HCEC 1CT (cell line): ENCODE measurements around the gene TICRR.

ENCODE experiments used
- DNase-seq: peaks from one replicate; pipeline ENCODE4 v3.0.0-alpha.2; 2017

The TICRR gene

DNA sequence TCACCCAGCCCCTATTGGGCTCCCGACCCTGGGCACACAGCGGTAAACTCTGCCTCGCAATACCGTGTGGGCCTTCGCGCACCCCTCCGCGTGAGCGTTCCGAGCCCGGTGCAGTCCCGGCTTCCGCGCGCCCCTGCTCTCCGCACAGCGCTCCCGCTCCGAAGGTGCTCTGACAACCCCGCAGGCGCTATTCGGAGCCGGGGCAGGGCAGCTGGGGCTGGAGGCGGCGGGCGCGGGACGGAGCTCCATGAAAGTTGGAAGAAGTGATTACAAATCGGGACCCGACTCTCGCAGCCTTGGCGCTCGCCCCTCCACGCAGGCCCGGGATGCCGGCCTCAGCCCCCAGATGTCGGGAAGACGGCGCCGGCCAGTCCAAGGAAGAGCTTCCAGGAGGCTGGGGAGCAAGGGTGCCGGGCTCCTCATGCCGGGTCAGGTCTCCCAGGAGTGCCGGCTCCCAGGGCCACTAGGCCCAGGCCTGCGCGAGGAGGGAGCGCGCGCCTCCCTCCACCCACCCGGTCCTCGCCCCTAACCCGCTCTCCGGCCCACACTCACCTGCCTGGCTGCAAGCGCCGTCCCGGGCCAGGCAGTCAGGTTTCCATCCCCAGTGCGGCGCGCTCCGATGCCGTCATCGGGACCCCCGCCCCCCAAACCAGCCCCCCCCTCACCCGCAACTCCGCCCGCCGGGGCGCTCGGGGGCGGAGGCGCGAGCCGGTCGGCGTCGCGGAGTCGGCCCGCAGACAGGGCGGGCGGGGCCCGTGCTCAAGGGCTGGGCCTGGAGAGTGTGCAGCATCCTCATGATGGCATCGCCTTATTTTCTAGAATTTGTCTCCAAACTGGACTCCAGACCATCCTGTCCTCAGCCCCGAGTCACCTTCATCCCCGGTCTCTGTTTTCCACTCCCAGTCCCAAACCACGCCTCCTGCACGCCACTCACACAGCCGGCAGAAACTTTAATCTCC, 79.9 kb downstream of the TICRR start, which contains the start of gene KIF7:
TSS of gene KIF7 (minus strand) at position 621 of the 959 bp plus-strand sequence. CDS start 2,537 bp downstream, outside the sequence.
- peak; percentile 15 for DNase-seq

GRCh38 chr15:89656116-89656815, 81.0 kb downstream of the TICRR start:
- no peak for DNase-seq

- DNase-seq: no peak
Observed at GRCh38 chr15:89657686-89658200, 82.5 kb downstream of the TICRR start.

- DNase-seq: no peak
Observed at GRCh38 chr15:89659295-89659694, 84.0 kb downstream of the TICRR start.

GRCh38 chr15:89660556-89660955, 85.3 kb downstream of the TICRR start:
- DNase-seq: no peak

DNA sequence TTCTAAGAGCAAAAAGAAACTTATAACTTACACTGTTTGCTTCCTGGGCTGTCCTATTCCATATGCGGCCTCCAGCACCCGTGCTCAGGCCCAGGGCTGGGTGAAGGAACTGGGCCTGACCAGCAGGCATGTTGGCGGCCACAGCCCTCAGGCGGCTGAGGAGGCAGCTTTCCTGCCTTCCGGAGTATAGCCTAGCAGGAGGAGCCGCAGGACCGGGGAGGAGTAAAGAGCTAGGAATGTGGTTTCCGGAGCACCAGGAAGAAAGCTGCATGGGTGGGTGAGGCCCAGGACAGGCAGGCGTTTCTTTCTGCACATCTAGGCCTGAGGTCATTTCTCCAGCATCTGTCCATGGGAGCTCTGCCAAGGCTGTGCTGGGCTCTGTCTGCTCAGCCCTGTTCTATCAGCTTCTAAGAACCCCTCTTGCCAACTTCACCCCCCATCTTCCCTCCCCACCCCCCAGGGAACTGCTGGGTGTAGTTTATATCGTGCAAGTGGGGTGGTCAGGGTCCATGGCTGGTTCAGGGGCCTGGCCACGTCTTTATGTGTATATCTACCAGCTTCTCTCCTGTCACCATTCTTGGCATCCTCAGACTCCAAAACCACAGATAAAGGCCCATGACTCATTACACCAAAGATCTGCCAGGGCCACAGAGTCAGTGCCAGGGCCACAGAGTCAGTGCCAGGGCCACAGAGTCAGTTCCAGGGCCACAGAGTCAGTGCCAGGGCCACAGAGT, 87.8 kb downstream of the TICRR start:
- DNase-seq: peak; percentile 90

DNA sequence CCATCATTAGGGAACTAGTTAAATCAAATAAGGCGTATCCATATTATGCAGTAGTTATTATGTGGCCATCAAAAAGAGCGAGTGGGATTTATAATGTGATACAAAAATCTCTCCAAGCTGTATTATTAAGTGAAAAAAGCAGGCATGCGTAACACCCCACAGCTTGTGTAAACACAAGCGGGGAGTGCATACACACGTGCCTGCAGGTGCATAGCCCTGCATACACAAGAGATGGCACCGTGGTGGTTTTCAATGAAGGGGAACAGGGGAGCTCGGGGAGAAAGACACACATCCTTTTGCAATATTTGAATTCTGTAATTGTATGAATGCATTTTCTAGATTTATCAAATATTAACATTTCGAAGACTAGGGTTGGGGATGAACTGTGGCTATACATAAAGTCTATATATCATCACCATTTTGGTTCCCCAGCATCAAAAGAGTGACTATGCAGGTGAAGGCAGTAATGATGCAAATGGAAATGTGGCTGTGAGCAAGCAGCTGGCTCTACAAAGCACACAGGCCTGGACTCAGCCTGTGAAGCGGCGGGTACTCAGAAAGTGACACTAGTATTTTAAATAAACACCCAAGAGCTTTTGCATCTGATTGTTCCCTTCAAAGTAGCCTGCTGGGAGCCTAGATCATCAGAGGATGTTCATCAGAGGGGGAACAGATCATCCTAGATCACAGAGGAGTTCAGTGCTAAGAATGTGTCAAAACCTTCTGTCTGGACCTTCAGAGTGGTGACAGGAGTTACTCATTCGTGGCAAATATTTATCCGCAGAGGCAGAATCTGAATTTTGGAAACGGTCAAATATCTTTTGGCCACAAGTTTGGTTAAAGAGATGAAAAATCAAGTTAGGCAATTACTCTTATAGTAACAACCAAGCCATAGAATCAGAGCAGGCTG, 89.4 kb downstream of the TICRR start:
- DNase-seq: no peak

DNA sequence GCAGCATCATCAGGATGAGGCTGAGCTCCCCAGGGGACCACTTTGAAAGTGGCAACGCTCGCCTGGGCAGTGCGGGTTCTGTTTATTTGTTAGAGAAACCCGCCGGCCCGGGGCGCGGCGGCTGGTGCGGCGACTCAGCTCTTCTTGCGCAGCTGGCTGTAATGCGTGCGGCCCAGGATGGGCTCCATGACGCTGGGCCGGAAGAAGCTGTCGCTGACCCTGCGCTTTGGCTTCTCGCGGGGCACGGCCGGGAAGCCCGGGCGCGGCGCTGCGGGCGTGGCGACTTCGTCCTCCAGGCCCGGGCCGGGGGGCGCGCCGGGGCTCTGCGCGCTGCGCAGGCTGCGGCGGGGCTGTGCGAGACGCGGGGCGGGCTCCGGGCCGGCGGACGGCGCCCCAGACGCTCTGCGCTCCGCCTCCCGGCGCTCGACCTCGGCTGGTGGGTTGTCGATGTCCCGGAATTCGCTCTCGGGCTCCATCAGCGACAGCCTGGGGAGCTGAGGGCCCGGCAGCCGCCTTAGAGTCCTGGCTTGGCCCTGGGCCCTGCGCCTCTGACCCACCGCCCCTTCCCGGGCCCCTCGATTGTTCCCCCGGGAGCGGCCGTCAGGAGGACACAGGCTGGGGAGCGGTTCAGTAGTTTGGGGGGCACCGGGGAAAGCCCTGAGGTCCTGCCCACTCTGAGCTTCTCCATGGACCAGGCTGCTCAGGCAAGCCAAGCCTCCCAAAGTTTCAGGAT, 90.3 kb downstream of the TICRR start:
- DNase-seq: peak; percentile 28

GRCh38 chr15:89666184-89666857, 91.1 kb downstream of the TICRR start:
- no peak for DNase-seq

- no peak for DNase-seq
Observed at GRCh38 chr15:89666858-89667705, 91.8 kb downstream of the TICRR start.

DNA sequence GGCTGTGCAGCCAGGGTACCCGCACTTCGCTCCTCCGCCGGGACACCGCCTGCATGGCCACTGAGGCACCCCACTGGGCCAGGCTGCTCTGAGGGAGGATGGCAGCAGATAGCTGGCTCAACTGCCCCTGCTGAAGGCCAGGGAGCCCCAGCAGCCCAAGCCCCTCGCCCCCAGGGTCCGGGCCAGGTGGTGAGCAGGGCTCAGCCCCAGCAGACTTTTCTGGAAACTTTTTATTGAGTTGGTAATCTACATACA, 92.4 kb downstream of the TICRR start:
- no peak for DNase-seq

DNA sequence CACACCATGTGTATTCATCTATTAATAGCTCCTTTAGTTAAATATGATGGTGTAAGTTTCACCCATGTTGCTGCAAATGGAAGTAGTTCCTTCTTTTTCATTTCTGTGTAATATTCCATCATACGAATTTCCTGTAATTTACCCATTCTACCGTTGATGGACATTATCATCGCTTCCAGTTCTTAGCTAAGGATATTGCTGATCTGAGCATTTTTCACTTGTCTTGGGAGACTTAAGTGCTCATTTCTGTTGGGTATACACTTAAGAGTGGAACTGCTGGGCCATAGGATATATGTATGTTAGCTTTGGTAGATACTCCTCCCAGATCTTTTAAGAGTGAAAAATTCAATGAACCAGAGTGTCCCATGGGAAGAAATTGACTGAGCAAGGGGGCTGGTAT, 92.9 kb downstream of the TICRR start:
- DNase-seq: no peak

GRCh38 chr15:89669309-89669865, 94.1 kb downstream of the TICRR start:
- no peak for DNase-seq

DNA sequence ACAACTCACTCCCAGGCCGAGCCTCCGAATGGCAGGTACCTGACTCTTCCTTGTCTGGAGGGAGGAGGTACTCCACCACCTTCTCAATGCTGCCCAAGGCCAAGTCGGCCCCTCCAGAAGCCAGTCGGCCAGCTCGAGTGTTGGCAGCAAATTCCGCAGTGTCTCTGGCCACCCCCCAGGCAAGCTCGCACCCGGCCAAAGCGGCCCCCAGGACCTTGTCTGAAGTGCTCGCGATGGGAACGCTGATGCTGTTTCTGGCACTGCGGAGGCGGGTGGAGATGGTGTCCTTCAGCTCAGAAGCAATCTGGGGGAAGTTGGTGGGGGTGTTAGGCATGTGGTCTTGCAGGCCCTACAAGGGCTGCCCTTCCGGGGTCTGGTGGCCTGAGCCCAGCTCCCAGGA, 94.7 kb downstream of the TICRR start:
- DNase-seq: no peak

DNA sequence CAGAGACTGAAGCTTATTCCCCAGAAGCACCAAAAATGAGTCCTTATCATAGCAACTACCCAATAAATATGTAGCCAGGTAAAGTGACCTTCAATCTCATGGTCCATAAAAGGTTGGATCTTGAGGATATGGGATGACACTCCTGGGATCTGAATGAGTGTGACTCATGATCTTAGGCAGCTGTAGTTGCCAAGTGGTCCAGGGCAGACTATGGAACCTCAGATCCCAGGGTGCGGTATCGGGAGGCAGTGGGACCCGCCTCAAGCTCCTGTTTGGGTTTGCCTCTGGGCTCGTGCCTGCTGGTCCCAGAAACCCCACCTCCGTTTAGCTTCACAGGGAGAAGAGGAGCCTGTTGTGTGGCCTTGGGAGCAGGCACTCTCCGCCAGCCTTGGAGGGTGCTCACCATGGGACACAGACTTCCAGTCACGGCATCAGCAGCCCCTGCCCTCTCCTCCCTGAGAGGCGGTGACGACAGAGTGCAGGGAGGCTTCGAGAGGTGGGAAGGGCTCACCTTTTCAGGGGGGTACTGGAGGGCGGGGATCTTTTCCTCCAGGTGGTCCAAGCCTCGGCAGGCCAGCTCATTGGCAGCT, 95.8 kb downstream of the TICRR start:
- no peak for DNase-seq

DNA sequence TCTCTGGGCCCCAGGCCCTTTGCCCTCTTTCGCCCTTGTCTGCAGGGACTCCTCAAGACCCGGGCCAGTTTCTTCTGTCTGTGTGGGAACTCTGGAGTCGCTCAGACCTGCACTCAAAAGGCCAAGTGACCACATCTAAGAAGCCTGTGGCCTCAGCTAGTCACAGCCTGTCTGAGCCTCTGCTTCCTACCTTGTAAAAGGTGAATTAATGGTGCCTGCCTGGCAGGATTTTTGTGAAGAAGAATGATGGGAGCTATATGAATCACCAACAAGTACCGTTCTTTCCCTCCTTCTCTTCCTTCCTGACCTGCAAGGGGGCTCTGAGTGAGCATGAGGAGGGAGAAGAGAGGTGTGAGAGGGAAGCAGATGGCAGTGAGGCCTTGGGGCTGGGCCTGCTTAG, 96.4 kb downstream of the TICRR start:
- no peak for DNase-seq

DNA sequence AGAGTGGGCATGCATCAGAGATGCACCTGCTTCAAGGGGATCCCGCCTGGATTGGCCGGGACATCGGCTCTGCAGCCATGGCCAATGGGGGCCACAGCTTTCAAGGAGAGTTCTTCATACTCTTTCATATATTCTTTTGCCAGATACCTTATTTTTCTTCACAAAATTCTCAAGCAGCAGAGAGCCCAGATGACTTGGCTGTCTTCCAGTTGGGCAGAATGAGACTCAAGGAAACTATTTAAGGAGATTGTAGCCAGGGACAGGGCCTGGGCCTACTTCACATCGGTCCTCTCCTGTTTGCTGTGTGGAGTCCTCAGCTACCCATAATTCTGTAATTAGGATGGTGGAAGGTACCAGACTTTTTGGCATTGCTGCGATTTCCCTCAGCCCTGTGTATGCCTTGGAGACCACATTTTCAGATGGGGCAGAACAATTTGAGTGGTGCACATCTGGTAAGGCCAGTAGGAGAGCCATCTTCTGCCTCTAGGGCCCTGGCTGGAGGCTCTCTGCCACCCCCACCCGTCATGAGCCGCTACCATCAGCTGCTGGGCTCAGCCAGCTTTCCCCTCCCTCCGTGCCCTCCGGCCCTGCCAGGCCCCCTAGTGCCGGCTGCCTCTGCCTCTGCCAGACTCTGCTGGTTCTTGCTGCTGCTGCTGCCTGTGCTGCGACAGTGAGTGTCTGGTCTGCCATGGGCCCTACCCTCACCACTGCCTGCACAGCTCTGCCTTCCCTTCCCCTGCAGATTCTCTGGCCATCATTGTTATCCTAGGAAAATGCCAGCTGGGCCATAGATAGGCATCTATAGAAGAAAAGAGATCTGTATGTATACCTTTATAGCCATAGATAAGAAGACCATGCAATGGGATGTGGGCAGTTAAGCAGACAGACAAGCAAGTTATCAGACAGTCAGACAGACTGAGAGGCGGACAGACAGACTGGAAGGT, 97.2 kb downstream of the TICRR start:
- no peak for DNase-seq

DNA sequence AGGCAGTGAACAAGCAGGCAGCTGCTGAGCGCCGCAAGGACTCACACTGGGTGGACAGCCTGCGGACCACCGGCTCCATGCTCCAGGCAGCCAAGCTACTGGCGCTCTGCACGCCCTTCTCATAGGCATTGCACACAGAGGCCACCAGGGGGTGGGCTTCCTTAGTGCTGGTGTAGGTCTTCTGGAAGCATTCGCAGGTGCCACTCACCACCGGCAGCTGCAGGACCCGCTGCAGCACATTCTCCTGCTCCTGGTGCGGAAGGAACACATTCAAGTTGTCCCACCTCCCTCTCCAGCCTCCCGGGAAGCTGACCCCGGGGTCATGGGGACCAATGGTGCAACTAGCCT, 97.9 kb downstream of the TICRR start:
- no peak for DNase-seq
